BJ (cell line): Measurements from ENCODE around the gene MTCH1. TPM values are rescaled to one million over a fixed set of nuclear protein-coding genes. Genes with fewer than 3 reads are reported as not detected.

Experiments
- CTCF ChIA-PET: fragments of 350-600 bp; formaldehyde crosslinking; extraction: SDS; loops from one replicate; lab custom pipeline; 2021; ENCODE audit warnings: antibody characterized with exemption, inconsistent platforms; lab: Yijun Ruan, JAX
- POLR2A ChIA-PET: fragments of 300-600 bp; sonication (Branson Sonifier 250); formaldehyde crosslinking; extraction: SDS; loops from one replicate; lab custom pipeline; 2021; ENCODE audit warnings: antibody characterized with exemption; lab: Charles Lee
- DNase-seq: peaks from one replicate; pipeline ENCODE4 v3.0.0-alpha.2; 2011; ENCODE audit warnings: low read depth
- H3K27me3 ChIP-seq: 2 replicates; pipeline ENCODE4 v1.6.0; 2011; ENCODE audit warnings: low read length; ENCODE audit not compliant: control insufficient read depth, insufficient read depth
- H3K36me3 ChIP-seq: 2 replicates; pipeline ENCODE4 v1.5.1; 2011; ENCODE audit warnings: low read length; ENCODE audit not compliant: control insufficient read depth, insufficient read depth
- H3K4me3 ChIP-seq: 2 replicates; pipeline ENCODE4 v1.5.1; 2011; ENCODE audit warnings: low read depth, mild to moderate bottlenecking, control low read depth, low read length
- polyA plus RNA-seq: library from polyadenylated mRNA; depleted of rRNA; stranded (reverse); fragments of >200 nt; gene quantifications from 2 replicates; pipeline ENCODE4 v1.2.3, GENCODE V29; 2011
- TF ChIP-seq, protein P1 (sequence below): IDR thresholded peaks from 2 replicates; pipeline ENCODE4 v1.5.1; 2011; ENCODE audit warnings: low read depth, mild to moderate bottlenecking, control low read depth, inconsistent platforms, low read length, moderate library complexity; ENCODE audit not compliant: insufficient read depth

The MTCH1 gene
- polyA plus RNA-seq, 1 experiment: 207 TPM

DNA sequence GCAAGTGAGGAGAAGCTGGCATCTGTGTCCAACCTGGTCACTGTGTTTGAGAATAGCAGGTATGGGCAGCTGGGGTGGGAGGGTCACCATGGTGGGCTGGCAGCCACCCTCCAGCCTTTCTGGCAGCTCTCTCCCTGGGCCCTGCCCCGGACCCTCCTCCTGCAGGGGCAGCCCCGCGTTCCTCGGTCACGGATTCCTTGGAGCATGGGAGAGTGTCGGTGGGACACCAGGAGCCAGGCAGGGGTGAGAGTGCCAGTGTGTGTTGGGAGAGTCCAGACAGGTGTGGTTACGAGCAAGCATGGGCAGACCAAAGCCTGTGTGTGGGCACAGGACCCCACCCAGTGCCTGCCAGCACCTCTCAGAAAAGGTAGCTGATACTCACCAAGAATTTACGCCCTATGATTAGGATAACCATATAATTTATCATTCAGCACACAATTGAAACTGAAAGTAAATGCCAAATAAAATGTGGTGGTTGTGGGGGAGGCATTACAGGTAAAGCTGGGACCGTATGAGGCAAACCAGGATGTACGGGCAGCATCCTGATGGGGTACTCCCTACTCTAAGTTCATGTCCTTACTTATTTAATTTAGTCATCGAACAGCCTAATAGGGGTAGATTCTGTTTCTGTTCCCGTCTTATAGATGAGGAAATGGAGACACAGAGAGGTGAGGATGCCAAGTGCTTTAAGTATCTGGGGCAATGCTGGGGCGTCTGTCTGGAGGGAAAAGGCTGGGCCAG is 20.0 kb upstream of the MTCH1 start:
- ChIA-PET POLR2A (no interaction called here), CTCF (interaction anchor here (0.9 to 3.1 kb wide), 6 partner anchors 13 to 240 kb away, joined by 3 to 28 read pairs (median 4); no protein-coding TSS in a partner anchor)
- H3K27me3 ChIP-seq: peaks cover 2% of the 10 kb centered on the region

DNA sequence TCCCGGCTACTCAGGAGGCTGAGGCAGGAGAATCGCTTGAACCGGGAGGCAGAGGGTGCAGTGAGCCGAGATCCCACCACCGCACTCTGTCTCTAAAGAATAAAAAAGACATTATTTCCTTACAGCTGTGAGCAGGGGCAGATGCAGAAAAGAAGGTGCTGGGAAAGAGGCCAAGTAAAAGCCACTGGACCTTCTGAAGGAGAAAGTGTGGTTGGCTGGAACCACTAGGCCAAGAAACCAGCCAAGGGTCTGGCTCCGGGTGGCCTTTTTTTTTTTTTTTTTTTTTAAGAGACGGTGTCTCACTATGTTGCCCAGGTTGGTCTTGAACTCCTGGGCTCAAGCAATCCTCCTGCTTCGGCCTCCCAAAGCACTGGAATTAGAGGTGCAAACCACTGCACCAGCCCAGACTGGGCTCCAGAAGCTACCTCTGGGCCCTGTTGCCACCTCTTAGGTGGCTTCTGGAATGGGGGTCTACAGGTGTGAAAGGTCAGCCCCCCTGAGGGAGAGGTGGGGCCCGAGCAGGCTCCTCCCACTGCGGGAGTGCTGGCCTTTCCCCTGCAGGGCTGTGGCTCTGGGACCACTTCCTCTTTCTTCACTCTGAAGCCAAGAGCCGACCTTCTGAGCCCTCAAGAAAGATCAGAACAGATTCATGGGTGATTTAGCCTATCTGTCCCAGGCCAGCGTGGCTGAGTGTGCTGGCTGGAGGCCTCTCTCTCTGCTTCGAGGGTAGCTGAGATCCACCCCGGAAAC is 19.2 kb upstream of the MTCH1 start, which contains the start of gene FGD2:
FGD2 (plus strand) TSS at position 595 of the 750 bp plus-strand sequence. CDS start 163 bp downstream, outside the sequence.
- ChIA-PET CTCF (interaction anchor here (1.3 to 3.1 kb wide), 2 partner anchors 13 to 206 kb away, joined by 4 to 28 read pairs; no protein-coding TSS in a partner anchor), POLR2A (no interaction called here)

More for the DNA sequence above, 20.0 kb upstream of the MTCH1 start:
- DNase-seq: no peak
- H3K4me3 ChIP-seq: no peak overlapping the region
- H3K36me3 ChIP-seq: no peaks in the 10 kb centered on the region
- TF ChIP-seq, protein P1, sequence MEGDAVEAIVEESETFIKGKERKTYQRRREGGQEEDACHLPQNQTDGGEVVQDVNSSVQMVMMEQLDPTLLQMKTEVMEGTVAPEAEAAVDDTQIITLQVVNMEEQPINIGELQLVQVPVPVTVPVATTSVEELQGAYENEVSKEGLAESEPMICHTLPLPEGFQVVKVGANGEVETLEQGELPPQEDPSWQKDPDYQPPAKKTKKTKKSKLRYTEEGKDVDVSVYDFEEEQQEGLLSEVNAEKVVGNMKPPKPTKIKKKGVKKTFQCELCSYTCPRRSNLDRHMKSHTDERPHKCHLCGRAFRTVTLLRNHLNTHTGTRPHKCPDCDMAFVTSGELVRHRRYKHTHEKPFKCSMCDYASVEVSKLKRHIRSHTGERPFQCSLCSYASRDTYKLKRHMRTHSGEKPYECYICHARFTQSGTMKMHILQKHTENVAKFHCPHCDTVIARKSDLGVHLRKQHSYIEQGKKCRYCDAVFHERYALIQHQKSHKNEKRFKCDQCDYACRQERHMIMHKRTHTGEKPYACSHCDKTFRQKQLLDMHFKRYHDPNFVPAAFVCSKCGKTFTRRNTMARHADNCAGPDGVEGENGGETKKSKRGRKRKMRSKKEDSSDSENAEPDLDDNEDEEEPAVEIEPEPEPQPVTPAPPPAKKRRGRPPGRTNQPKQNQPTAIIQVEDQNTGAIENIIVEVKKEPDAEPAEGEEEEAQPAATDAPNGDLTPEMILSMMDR: no peak

DNA sequence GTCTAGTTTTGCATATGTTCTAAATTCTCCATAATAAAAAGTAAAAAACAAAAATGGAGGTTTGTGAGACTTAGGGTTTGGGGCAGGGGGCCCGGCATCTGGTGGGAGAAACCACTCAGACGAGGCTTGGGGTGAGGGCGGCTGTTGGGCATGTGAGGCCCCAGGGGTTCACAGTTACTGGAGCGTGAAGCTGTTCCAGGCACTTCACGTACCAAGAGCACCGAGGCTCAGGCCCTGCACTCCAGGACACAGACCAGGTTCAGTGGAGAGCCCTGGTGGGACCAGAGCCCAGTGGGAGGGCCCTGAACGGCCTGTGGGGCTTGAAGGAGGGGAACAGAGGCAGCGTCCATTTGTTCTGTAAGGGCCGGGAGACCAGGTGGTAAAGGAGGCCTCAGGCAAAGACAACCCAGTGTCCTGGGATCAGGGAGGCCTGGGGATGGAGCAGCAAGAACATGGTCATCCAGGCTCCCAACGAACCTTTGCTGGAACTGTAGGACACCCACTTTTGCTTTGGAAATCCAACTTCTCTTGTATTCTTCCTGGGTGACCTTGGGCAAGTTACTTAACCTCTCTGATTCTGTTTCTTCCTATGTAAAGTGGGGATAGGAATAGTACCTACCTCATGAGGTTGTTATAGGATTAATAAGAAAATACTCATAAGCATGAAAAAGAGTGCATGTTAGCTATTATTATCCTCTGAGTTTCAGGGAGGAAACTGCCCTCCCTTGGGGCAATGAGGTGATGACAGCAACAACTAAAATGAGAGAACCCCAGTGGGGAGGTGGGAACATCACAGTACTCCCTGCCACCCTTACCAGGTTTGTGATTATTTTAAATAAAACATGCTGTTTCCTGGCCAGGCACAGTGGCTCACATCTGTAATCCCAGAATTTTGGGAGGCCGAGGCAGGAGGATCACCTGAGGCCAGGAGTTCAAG is 18.3 kb upstream of the MTCH1 start:
- DNase-seq: no peak
- H3K4me3 ChIP-seq: no peak overlapping the region
- TF ChIP-seq, protein P1: no peak
- H3K36me3 ChIP-seq: no peaks in the 10 kb centered on the region
- ChIA-PET CTCF (no interaction called here), POLR2A (no interaction called here)
- peaks cover 2% of the 10 kb centered on the region for H3K27me3 ChIP-seq

More for the DNA sequence above, 19.2 kb upstream of the MTCH1 start, which contains the start of gene FGD2:
- TF ChIP-seq, protein P1: no peak
- Histone ChIP-seq H3K4me3 (no peak within 1 kb of the TSS), H3K27me3 (peaks cover 2% of the 10 kb centered on the region), H3K36me3 (no peaks in the 10 kb centered on the region)
- no peak for DNase-seq

DNA sequence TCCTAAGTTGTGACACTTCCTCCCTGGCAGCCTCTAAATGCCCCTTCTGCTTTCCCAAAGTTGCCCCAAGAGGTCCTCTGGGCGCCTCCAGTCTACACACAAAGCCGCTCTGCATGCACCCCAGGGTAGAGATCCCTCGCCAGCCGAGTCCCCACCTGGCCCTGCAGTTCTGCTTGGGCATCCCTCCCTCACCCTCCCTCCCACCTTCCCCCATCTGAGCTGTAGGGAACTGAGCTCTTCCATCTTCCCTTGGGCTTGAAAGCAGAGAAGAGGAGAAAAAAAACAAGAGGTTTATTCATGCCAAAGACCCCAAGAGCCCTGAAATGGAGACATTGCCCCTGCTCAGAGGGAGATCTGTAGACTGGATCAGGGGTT is 13.7 kb upstream of the MTCH1 start:
- CTCF ChIA-PET: no interaction called here
- Histone ChIP-seq H3K36me3 (no peaks in the 10 kb centered on the region), H3K27me3 (peaks cover 10% of the 10 kb centered on the region), H3K4me3 (no peak overlapping the region)
- TF ChIP-seq, protein P1: no peak
- POLR2A ChIA-PET: no interaction called here
- no peak for DNase-seq
